ENCODE data around the gene ANKRA2.
"Not testable (repeated sequence)": the region's sequence is repeated elsewhere in the genome, so short reads cannot be mapped to it uniquely, and the experiment has no call there.

ANKRA2 gene

DNA sequence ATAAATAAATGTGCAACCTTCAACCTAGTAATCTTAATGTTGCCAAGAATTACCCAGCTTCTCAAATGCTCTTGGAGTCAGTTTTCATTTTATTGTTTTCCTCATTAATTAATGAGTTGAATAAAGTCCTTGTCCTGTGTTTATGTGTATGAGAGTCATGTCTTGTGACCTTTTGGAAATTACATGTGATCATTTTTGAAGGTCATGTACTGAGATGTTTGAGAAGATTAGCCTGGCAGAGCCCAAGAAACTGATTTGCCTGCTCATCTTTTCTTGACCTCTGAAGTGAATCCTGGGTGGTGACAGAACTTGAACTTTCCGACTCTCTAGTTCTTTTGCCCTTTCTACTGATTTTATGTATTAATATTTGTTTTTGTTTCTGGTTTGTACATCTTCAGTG, 15.4 kb downstream of the ANKRA2 start:
- no peak for DNase-seq (ENCODE audit: low spot score)

DNA sequence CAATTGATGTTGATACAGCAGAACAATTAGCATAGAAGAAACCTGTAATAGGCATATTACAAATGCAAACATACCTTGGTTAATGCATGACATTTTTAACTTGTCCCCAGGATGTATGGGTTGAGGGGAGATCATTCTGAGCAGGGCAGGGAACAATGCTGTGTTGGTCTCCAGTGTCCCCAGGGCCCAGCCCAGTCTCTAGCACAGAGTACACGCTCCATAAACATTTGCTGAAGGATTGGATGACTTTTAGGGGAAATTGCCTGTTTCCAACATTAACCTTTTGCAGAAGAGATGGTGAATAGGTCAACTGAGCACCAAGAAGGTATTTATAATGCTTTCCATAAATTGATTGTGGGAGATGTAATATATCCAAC, 20.0 kb downstream of the ANKRA2 start:
- no peak for DNase-seq (ENCODE audit: low spot score)

DNA sequence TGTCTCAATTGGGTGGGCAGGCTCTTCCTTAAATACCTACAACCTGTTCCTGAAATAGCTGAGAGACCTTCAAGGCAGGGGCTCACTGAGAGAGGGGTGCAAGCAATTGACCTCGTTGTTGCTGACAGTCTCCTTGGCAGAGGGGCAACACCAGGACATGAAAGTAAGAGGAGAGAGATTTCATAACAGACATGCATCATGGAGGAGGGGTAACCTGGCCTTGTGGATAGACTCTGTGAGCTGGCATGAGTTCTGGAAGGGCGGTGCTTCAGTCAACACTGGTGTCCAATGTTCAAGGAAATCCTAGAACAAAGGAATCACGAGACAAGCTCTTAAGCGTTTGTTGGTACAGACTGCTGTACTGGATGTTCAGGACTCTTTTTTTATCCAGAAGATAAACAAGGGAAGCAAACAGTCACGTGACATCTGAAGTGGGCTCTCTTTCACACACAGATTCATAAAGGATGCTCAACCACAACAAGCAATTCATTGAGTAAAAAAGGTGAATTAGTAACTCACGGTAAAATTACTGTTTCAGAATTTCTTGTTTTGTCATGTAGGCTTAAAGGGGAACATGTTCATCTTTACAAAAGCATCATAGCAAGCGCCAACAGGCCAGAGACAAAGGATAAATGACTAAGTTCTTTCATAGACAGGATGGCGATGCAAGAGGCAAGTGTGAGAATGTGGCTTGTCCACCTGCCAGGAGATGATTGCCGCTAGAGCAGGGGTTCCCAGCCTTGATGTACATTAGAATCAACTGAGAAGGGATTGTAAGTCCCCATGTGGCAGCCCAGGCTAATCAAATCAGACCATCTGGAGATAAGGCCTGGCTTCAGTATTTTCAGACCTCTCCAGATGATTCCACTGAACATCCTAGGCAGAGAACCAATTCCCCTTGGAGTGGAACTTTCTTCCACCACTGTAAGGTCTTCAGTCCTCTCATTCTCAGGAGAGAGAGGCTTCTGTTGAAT, 20.7 kb downstream of the ANKRA2 start:
- DNase-seq (ENCODE audit: low spot score) = no peak

DNA sequence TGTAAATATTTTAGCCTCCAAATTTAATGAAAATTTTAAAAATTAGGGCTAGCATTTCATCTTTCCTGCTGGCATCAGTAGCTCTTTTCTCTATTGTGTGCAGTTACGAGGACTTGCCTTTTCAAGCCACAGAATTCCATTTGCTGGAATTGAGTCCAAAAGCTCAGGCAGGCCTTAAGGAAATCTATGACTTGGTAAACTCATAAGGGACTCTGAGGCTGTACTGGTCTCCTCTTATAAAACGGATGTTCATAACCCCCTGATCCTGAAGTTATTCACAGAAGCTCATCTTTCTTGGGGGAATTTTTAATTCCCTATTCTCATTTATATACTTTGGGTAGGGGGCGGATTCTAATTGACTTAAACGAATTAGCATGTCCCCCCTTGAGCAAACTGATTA, 23.4 kb downstream of the ANKRA2 start:
- DNase-seq (ENCODE audit: low spot score) = no peak

DNA sequence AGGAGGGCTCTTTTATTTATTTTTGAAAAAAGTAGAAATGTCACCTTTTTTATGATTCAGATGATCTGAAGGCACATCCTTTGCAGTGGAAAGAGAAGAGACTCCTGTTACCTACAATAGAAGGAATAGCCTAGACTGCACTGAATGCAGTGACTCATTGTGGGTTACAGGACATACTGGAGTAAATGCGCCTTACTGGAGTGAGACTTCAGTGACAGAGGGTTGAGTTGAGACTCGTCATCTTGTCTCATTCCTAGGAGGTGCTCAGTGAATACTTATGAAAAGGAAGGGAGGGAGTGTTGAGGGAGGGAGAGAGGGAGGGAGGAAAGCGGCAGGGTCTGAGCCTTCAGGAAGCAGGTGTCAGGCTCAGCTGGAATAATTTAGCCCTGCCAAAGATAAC, 25.2 kb downstream of the ANKRA2 start:
- DNase-seq (ENCODE audit: low spot score) = no peak

DNA sequence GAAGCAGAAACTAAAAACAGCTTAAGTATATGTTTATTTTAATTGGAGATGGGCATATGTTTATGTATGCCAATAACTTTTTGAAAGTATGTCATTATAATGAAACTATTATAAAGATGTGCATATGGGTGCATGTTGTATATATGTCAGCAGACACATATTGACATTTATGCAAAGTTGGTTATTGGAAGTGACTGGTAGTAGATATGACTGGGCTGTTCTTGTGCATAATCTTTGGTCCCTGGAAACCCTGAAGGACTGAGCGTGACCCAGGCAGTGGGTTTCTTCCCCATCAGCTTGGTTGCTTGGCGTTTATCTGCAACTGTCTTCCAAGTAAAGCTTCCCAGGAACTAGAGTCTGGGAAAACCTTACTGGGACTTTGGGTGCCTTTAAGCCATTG, 25.7 kb downstream of the ANKRA2 start:
- DNase-seq (ENCODE audit: low spot score) = no peak

DNA sequence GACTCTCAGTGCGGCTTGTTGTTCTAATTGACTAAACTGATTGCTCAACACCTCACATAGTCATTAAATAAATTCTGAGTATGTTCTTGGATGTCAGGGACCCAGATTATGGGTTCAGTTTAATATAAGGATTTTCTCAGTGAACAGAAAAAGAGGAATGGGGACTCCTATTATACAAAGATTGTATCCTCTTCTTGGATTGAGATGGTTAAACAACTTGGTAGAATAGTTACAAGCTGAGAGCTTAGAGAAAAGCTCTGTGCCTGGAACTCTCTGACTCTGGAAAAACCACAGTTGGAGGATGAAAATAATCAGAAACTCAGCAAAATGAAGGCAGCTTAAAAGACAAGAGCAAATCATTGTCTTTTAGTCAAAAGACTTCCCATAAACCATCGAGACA, 30.5 kb downstream of the ANKRA2 start:
- no peak for DNase-seq (ENCODE audit: low spot score)

DNA sequence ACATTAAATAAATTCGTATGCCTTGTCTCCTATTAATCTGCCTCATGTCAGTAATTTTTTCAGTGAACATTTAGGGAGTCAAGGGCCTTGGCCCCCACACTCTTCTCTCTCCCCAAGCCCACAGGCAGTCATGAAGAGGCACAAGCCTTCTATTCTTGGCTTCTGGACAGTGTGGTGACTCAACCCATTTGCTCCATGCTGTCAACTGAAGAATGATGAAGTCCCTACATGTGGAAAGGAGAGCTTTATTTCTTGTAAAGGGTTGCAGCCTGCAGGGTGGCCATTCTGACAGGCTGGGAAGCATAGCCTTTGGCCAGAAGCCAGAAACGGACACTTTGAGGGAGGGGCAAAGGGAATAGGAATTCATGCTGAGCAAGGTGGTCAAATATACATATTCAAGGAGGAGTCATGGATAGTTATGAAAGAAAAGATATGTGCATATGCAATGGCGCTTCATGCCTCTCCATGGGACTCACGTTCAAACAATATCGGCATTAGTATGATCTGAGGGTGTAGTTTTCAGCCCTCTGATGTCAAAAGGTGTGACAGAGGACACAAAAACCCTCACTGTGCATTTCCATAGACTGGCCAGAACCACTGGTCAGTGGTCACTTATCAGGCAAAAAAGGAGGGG, 31.3 kb downstream of the ANKRA2 start:
- no peak for DNase-seq (ENCODE audit: low spot score)

DNA sequence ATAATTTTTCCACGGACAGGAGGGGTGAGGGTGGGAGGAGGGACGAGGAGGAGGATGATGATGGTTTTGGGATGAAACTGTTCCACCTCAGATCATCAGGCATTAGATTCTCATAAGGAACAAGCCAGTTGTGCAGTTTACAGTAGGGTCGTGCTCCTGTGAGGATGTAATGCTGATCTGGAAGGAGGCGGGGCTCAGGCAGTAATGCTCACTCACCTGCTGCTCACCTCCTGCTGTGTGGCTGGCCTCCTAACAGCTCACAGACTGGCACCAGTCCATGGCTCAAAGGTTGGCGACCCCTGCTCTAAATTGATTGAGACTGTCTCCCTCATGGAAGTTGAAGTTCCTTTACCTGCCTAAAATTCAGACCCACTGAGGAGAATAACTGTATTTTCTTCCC, 33.2 kb downstream of the ANKRA2 start:
- DNase-seq (ENCODE audit: low spot score) = no peak

DNA sequence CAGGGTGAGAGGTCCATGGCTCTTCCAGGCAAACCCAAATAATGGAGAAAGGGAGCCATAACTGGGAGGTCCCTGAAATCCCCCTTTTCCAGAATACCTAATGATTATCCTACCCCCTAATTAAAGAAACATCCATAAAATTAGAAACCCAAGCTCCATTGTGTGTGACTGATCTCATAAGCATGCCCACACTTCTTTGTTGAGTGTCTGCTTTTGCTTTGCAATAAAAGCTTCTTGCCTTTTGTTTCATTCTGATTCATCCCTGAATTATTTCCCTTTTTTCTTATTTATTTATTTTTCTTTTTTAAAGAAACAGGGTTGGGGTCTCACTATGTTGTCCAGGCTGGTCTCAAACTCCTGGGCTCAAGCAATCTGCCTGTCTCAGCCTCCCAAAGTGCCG, 34.1 kb downstream of the ANKRA2 start:
- no peak for DNase-seq (ENCODE audit: low spot score)

DNA sequence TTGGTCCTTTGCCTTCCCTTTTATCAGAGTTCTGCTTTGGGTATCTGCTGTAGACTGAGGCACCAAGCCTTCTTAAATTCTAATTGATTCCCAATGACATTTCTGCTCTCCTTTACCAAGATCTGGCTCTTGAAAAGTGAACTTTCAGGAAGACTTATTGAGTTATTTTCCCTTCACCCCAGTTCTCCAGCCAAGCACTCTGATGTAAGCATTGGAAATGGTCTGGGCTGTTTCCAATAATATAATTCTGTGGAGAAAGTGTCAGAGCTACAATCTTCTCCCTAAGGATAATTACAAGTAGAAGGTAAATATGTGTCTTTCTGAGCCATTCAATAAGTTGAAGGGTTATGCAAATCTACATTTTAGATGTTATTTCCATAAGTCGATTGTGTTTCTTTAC, 36.4 kb downstream of the ANKRA2 start:
- no peak for DNase-seq (ENCODE audit: low spot score)

DNA sequence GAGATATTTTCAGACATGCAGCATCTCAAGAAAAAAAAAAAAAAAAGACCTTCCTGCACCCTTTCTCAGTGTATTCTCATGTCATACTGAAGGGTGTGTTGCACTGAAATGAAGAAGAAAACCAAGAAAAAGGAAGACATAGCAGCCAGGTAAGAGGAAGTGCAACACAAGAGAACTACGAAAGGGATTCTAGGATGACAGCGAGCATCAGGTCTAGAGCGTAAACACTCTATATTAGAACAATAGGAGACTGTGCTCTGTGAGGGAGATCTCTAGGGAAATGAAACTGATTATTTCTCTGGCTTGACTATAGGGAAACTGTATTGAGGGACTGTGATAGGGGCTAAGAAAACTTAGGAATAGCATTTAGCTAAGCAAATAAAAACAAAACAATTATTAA, 37.2 kb downstream of the ANKRA2 start:
- DNase-seq (ENCODE audit: low spot score) = peak; percentile 24

DNA sequence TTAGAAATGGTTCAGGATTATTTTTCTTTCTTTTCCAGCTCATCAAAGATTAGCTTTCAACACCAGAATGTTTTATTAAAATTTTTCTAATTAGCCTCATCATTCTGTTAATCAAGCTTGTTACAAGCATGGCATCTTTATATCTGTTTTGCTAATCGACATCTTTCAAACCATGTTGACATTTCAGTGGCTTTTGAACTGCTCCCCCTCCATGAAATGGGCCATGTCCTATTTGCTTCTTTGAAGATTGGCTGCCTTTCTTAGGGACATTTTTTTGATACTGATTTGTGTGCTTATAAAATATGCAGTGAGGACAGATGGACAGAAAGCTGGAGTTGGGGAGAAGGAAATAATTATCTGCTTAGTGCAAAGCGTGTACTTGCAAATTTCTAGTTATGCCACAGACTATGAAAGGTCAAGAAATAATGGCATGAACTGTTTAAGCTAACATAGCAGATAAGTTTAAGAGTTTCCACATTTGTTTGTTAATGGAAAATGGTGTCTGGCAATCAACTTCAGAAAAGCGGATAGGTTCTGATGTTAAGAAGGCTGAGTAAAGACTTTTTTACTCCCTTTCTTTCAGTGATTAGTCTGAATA, 39.7 kb downstream of the ANKRA2 start:
- DNase-seq (ENCODE audit: low spot score) = no peak

DNA sequence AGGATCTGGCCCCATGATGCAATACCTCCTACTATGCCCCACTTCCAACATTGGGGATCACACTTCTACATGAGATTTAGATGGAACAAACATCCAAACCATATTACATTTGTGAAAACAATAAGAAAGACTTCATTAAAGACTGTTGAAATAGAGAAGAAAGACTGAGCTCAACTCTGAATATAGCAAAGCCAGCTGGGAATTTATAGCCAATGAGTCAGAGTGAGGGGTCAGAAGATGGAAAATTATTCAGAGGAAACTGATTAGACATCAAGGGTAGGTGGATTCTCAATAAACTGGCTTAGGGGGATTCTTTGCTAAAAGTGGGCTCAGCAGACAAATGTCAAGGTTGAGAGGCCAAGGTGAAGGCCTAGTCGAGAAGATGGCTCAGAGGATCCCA, 41.6 kb downstream of the ANKRA2 start:
- DNase-seq (ENCODE audit: low spot score) = no peak

DNA sequence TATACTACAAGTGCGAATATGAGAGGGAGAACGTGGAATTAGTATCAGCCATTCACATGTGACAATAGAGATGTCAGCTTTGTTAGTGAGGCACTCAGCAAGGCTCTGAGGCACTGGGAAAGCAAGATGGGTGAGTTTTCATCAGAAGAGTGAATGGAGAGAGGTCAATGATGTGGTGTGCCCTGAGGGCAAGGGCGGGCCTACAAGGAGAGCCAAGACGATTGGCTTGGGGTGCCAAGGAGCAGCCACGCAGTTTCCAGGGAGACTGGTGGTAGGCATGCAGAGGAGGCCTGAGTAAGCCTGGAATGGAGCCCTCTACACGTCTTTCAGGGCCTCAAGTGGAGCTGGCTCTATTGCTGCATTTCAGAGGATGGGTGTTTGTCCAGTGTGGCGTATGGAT, 42.5 kb downstream of the ANKRA2 start:
- no peak for DNase-seq (ENCODE audit: low spot score)

DNA sequence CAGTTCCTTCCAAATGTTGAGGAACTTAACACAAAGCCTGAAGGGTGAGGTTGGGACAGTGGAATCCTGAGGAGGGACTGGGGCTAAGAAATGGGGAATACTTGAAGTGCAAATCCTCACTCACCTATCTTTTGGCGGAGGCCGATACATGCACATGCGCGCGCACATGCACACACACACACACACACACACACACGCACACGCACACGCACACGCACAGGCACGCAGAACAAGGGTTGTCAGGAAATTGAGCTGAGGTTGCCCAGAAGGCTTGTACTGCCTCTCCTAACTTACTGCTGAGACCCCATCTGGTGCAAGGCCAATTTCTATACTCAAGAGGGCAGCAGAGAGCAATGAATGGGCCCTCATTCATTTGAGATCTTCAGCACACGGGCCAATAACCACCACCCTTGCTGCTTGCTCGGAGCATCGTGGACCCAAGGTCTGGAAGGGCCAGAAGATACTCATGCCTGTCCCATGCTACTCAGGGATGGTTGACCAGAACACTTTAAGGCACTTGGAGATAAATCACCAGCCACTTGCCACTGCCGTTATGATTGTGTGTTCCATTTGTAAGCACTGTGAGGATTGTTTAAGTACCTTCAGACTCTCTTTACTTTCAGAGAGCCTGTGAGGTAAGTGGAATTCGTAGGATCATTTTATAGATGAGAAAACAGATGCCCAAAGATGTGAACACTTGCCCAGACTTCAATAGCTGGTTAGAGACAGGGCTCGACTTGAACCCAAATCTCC, 45.7 kb downstream of the ANKRA2 start:
- DNase-seq (ENCODE audit: low spot score) = peak; percentile 74

DNA sequence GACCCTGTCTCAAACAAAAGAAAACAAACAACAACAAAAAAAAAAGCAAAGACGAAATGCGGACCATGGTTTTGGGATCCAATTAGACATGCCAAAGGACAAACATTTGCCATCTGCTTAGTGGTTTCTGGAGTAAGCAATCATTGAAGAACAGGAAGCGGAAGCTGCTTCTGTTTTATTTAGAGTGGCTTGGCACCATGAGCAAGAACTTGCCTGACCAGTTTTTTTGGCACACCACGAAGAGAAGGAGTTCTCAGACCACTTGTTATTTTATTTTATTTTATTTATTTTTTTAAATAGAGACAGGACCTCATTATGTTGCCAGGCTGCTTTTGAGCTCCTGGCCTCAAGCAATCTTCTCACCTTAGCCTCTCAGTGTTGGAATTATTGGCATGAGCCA, 50.2 kb downstream of the ANKRA2 start:
- no peak for DNase-seq (ENCODE audit: low spot score)

DNA sequence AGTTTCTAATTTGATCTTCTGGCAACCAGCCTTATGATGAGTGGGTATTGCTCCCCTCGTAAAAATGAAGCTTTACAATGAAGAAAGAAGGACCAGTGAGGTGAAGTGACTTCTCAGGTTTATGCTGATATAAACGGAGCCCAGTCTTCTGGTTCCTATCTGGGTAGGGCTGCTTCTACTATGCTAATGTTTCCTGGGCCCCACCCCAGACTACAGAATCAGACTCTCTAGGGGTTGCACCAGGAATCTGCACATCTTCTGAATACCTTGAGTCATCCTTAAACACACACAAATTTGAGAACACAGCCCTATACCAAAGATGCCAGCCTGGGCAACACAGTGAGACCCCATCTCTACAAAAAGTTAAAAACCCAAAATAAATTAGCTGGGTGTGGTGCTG, 51.0 kb downstream of the ANKRA2 start:
- no peak for DNase-seq (ENCODE audit: low spot score)

DNA sequence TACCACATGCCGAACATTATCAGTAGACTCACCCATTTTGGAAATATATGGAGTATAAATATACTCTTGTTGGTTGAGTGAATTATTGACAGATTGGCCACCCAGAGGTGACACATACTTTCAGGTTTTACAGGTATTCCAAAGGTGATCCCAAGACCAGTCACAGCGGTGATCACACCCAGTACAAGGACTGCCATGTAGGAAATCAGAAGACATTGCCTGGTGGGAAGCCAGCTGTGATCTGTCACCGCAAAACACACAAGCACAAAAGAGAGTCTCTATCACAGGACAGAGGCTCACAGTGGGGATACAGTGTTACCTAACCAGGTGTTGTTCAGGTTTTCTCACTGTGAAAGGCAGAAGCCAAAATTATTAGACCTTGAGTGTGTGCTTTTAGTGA, 51.4 kb downstream of the ANKRA2 start:
- DNase-seq (ENCODE audit: low spot score) = no peak

DNA sequence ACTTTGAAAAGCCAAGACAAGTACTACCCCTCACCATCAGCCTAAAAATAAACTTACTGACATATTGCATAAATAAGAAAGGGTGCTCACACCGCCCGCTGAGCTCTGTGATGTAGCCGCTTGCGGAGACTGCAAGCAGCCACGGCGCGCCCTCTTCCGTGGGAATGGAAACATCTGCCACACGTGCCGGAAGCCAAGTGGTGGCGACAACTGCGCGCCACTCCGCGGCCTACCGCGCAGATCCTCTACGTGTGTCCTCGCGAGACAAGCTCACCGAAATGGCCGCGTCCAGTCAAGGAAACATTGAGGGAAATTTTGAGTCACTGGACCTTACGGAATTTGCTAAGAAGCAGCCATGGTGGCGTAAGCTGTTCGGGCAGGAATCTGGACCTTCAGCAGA, 56.9 kb downstream of the ANKRA2 start:
- DNase-seq (ENCODE audit: low spot score) = not testable (repeated sequence)

DNA sequence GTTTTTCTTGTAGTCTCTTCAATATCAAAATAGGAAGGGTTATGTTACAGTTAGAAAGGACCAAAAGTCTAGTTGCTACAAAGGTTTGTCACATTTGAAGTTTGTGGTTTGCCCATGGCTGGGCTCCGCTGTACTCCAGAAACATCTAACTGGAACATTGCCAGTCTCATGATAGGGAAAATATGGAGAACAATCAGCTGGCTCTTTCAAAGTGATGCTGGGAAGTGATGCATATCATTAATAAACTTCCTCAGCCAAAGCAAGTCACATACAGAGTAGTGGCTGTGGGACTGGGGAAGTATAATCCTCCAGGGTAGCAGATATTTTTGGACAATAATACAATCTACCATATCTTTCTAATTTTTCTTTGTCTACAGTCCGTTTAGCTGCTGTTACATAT, 58.4 kb downstream of the ANKRA2 start:
- no peak for DNase-seq (ENCODE audit: low spot score)

DNA sequence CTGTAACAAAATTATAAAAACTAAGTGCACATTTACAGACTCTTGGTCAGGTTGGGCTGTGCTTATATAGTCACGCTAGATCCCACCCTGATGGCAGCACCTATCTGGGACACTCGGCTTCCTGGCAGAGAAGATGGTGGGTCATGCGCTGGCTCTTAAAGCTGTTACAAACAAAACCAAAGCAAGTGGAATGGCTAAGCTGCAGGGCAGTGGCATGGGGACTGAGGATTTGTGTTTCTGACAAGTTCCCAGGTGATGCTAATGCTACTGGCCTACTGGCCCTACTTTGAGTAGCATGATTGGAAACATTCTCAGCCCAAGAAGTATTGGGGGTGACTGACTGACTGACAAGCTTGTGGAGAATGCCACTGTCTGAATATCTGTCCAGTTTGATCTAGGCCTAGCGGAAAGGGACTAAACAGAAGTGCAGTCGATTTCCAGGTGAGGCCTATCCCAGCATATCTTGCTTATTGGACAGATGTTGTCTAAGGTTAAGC, 58.9 kb downstream of the ANKRA2 start:
- no peak for DNase-seq (ENCODE audit: low spot score)

All from globus pallidus (tissue), 1 donor.